CD14-positive monocyte (primary cell): ENCODE results near the gene C3orf20. TPM values are rescaled to one million over a fixed set of nuclear protein-coding genes. Genes with fewer than 3 reads are reported as not detected.

Experiments used
- DNase-seq, 3 donors: peaks; one replicate each; pipeline ENCODE4 v3.0.0-alpha.2; 2011 to 2022
- H2AFZ ChIP-seq: 2 replicates; pipeline ENCODE4 v1.6.0; 2012; ENCODE audit warnings: mild to moderate bottlenecking, low read depth, low read length, inconsistent platforms; ENCODE audit not compliant: insufficient read depth, poor library complexity, severe bottlenecking
- H3K27ac ChIP-seq, 2 donors: 1 replicate in 1 of 2; 2 replicates in 1 of 2; pipeline ENCODE4 v1.5.1; 2012 to 2013; ENCODE audit warnings: low read length in 2 of 2, control low read depth in 1 of 2, inconsistent platforms in 1 of 2, low read depth in 1 of 2, mild to moderate bottlenecking in 1 of 2
- H3K27me3 ChIP-seq, 2 donors: one replicate each; pipeline versions ENCODE4 v1.6.0 to v1.6.1; 2011 to 2013; ENCODE audit warnings: low read length in 2 of 2; ENCODE audit not compliant: control insufficient read depth in 2 of 2, insufficient read depth in 2 of 2
- H3K36me3 ChIP-seq, 2 donors: replicated peaks in 1 of 2; 1 replicate in 1 of 2; 2 replicates in 1 of 2; pipeline versions ENCODE4 v1.5.1 to v1.6.1; 2012 to 2013; ENCODE audit warnings: low read length in 2 of 2, control low read depth in 1 of 2, inconsistent platforms in 1 of 2, mild to moderate bottlenecking in 1 of 2; ENCODE audit not compliant: insufficient read depth in 2 of 2, control insufficient read depth in 1 of 2
- H3K4me1 ChIP-seq, 2 donors: 1 replicate in 1 of 2; 2 replicates in 1 of 2; pipeline versions ENCODE4 v1.5.1 to v1.6.1; 2012 to 2013; ENCODE audit warnings: low read length in 2 of 2, control low read depth in 1 of 2, inconsistent platforms in 1 of 2, mild to moderate bottlenecking in 1 of 2, moderate library complexity in 1 of 2; ENCODE audit not compliant: insufficient read depth in 2 of 2, control insufficient read depth in 1 of 2
- H3K4me2 ChIP-seq: replicated peaks from 2 replicates; pipeline ENCODE3; 2012; ENCODE audit warnings: low read length, moderate library complexity, mild to moderate bottlenecking; ENCODE audit not compliant: poor library complexity, severe bottlenecking; ENCODE audit errors: extremely low read depth
- H3K4me3 ChIP-seq, 3 experiments: fragments of 200-600 bp in 1 of 3; sonication (generic) in 1 of 3; replicated peaks in 1 of 3; 1 replicate in 2 of 3; 2 replicates in 1 of 3; pipeline ENCODE4 v1.5.1; 2011 to 2013; ENCODE audit warnings: low read length in 3 of 3, mild to moderate bottlenecking in 3 of 3, control low read depth in 2 of 3, low read depth in 2 of 3, inconsistent platforms in 1 of 3, moderate library complexity in 1 of 3
- H3K79me2 ChIP-seq: 2 replicates; pipeline ENCODE4 v1.6.0; 2012; ENCODE audit warnings: mild to moderate bottlenecking, control low read depth, inconsistent platforms, low read length, moderate library complexity; ENCODE audit not compliant: insufficient read depth
- H3K9ac ChIP-seq: 2 replicates; pipeline ENCODE4 v1.6.0; 2017; ENCODE audit warnings: low read length, mild to moderate bottlenecking; ENCODE audit not compliant: insufficient read depth, poor library complexity, severe bottlenecking
- H3K9me3 ChIP-seq, 2 donors: replicated peaks in 1 of 2; 1 replicate in 1 of 2; 2 replicates in 1 of 2; pipeline versions ENCODE4 v1.5.1 to v1.6.1; 2012 to 2013; ENCODE audit warnings: low read length in 2 of 2, control low read depth in 1 of 2; ENCODE audit not compliant: control insufficient read depth in 1 of 2, insufficient read depth in 1 of 2
- H4K20me1 ChIP-seq: 2 replicates; pipeline ENCODE4 v1.6.0; 2012; ENCODE audit warnings: mild to moderate bottlenecking, low read length, control low read depth, moderate library complexity; ENCODE audit not compliant: insufficient read depth
- H3K27ac Mint-ChIP-seq, 7 donors: one replicate each; pipeline ENCODE4 v1.8.0; 2020; ENCODE audit warnings: mild to moderate bottlenecking in 7 of 7, mixed read lengths in 7 of 7, moderate library complexity in 6 of 7, inconsistent platforms in 2 of 7
- H3K27me3 Mint-ChIP-seq, 3 donors: one replicate each; pipeline ENCODE4 v1.8.0; 2021 to 2022; ENCODE audit warnings: low read depth in 3 of 3, mild to moderate bottlenecking in 3 of 3, mixed read lengths in 3 of 3, moderate library complexity in 3 of 3, inconsistent platforms in 1 of 3
- H3K36me3 Mint-ChIP-seq, 2 donors: one replicate each; pipeline ENCODE4 v1.8.0; 2020; ENCODE audit warnings: mixed read lengths in 2 of 2, inconsistent platforms in 1 of 2, mild to moderate bottlenecking in 1 of 2
- H3K4me1 Mint-ChIP-seq: one replicate; pipeline ENCODE4 v1.8.0; 2020; ENCODE audit warnings: mild to moderate bottlenecking, mixed read lengths
- H3K4me3 Mint-ChIP-seq, 2 donors: one replicate each; pipeline ENCODE4 v1.8.0; 2020; ENCODE audit warnings: mild to moderate bottlenecking in 2 of 2, mixed read lengths in 2 of 2, moderate library complexity in 1 of 2
- H3K9me3 Mint-ChIP-seq, 7 donors: one replicate each; pipeline ENCODE4 v1.8.0; 2020 to 2022; ENCODE audit warnings: mixed read lengths in 7 of 7, mild to moderate bottlenecking in 6 of 7, moderate library complexity in 6 of 7, inconsistent platforms in 2 of 7
- WGBS: methylation state at CpG from one replicate; pipeline ENCODE4 v1.1.5; 2013; ENCODE audit warnings: missing lambda C conversion rate; ENCODE audit not compliant: insufficient coverage; 5-methylcytosine and 5-hydroxymethylcytosine counted together
- intact Hi-C, 2 donors: fragments of 100-400 bp; cut with micrococcal nuclease; formaldehyde crosslinking; loops; one replicate each; pipeline versions ENCODE4 v1.15.0 to v1.15.1; 2023
- polyA plus RNA-seq, 3 donors: library from polyadenylated mRNA; depleted of rRNA in 1 of 3; unstranded in 2 of 3; stranded (reverse) in 1 of 3; fragments of 300-500 nt in 2 of 3; fragments of >200 nt in 1 of 3; fragmentation: Illumina TruSeq in 2 of 3; gene quantifications; 1 replicate in 2 of 3; 2 replicates in 1 of 3; pipeline ENCODE4 v1.2.3, GENCODE V29; 2012 to 2021
- TF ChIP-seq, protein P1 (sequence below): fragments of 200-600 bp; IDR thresholded peaks from one replicate; pipeline ENCODE4 v1.8.0; 2022; ENCODE audit warnings: antibody characterized with exemption, mild to moderate bottlenecking

The C3orf20 gene
- polyA plus RNA-seq, 3 donors, result 0.11 TPM; not detected in 2

DNA sequence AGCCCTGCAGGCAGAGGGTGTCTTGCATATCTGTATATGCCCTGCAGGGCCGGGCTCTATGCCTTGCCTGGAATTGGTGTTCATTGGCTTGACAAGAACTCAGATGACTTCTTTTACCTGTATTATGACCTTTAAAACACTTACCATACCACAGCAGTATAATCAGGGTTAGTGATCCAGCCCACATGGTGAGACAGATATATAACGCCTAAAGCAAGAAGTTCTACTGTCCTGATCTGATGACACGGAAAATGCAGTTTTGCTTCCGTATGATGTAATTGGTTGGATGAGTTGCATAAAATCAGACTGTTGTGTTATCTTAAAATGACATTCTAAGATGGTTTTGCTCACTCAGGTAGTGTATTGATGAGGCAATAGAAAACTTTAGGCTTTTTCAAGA, 14.0 kb upstream of the C3orf20 start:
- Mint-ChIP-seq H3K4me1 (no peaks in the 10 kb centered on the region), H3K36me3 (peaks cover 96 to 97% of the 10 kb centered on the region in 2 donors), H3K27me3 (peaks cover 0 to 2% (median 0%) of the 10 kb centered on the region in 3 donors), H3K4me3 (no peak overlapping the region), H3K9me3 (no peaks in the 10 kb centered on the region), H3K27ac (no peak overlapping the region)
- intact Hi-C loops, result no loop called here
- Histone ChIP-seq H3K4me3 (no peak overlapping the region), H3K79me2 (peaks cover 5% of the 10 kb centered on the region), H3K9me3 (no peaks in the 10 kb centered on the region), H3K36me3 (peaks cover 99 to 100% of the 10 kb centered on the region in 2 donors), H3K27ac (no peak overlapping the region), H3K27me3 (no peaks in the 10 kb centered on the region), H3K4me1 (no peaks in the 10 kb centered on the region), H3K9ac (no peak overlapping the region), H2AFZ (no peak overlapping the region), H4K20me1 (peaks cover 17% of the 10 kb centered on the region), H3K4me2 (no peak overlapping the region)
- DNase-seq, result no peak
- 97% methylated on average over 3 of the region's 4 CpGs for WGBS
- TF ChIP-seq, protein P1, sequence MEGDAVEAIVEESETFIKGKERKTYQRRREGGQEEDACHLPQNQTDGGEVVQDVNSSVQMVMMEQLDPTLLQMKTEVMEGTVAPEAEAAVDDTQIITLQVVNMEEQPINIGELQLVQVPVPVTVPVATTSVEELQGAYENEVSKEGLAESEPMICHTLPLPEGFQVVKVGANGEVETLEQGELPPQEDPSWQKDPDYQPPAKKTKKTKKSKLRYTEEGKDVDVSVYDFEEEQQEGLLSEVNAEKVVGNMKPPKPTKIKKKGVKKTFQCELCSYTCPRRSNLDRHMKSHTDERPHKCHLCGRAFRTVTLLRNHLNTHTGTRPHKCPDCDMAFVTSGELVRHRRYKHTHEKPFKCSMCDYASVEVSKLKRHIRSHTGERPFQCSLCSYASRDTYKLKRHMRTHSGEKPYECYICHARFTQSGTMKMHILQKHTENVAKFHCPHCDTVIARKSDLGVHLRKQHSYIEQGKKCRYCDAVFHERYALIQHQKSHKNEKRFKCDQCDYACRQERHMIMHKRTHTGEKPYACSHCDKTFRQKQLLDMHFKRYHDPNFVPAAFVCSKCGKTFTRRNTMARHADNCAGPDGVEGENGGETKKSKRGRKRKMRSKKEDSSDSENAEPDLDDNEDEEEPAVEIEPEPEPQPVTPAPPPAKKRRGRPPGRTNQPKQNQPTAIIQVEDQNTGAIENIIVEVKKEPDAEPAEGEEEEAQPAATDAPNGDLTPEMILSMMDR, result no peak

DNA sequence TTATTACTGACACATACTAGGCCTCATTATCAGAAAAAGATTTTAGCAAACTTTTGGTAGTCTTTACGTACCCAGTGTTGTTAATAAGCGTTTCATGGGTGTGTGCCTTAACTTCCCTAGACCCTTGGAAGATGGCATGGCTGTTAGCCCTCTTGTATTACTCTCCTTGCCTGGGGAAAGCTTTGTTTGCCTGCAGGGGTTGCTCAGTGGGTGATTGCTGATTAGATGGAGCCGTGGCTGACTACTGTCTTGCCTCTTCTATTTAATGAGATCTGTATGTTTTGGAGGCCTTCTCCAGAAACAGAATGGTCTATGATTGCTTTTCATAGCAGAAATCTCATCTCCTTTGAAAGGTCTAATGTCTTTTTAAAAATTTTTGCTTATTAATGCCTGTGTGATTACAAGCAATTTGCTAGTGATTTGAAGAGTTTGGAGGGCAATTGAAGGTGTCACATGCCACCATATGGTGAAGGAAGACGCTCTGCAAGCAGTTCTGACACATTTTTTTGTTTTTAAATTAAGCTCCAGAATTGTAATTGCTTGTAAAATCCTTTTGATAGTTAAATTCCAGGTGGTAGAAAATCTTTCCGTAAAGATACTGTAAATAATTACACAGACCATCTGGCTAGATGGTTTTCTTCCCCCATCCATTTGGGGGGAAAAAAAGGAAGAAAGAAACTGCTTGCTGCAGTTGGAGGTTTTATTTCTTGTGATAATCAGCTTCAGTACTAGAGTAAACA, 11.4 kb upstream of the C3orf20 start:
- H3K27me3 ChIP-seq, result no peaks in the 10 kb centered on the region
- 100% methylated on average over 2 of the region's 5 CpGs for WGBS
- no peaks in the 10 kb centered on the region for H3K79me2 ChIP-seq
- H3K4me1 ChIP-seq, result no peaks in the 10 kb centered on the region
- H3K9ac ChIP-seq, result no peak overlapping the region
- no peak overlapping the region for H3K4me3 ChIP-seq
- DNase-seq, result no peak
- H3K9me3 Mint-ChIP-seq, result no peaks in the 10 kb centered on the region
- intact Hi-C loops, result no loop called here
- TF ChIP-seq, protein P1, result no peak
- H4K20me1 ChIP-seq, result peaks cover 4% of the 10 kb centered on the region
- no peaks in the 10 kb centered on the region for H3K4me1 Mint-ChIP-seq
- no peak overlapping the region for H2AFZ ChIP-seq
- no peaks in the 10 kb centered on the region for H3K9me3 ChIP-seq
- no peak overlapping the region for H3K4me3 Mint-ChIP-seq
- H3K4me2 ChIP-seq, result no peak overlapping the region
- H3K36me3 Mint-ChIP-seq, result peaks cover 94% of the 10 kb centered on the region in 2 donors
- H3K27ac Mint-ChIP-seq, result peak overlapping the region in 1 of 7 donors; percentile 61
- H3K27ac ChIP-seq, result no peak overlapping the region
- no peaks in the 10 kb centered on the region for H3K27me3 Mint-ChIP-seq
- peaks cover 98 to 100% of the 10 kb centered on the region in 2 donors for H3K36me3 ChIP-seq
